ENCODE results near the gene GHR. TPM values are rescaled to one million over a fixed set of nuclear protein-coding genes. Genes with fewer than 3 reads are reported as not detected.

GHR gene
- total RNA-seq, 3 donors from 2014 or later (not counting 1 experiment from before 2014, with no cell fraction given) = not detected

GRCh38 chr5:42566652-42567295, 143.5 kb downstream of the GHR start:
- intact Hi-C loops (cut with micrococcal nuclease) = no loop called here
- Histone ChIP-seq H3K4me1 (ENCODE audit: control insufficient read depth, insufficient read depth, low read length) (no peaks in the 10 kb centered on the region), H3K36me3 (ENCODE audit: control insufficient read depth, insufficient read depth, low read length) (no peaks in the 10 kb centered on the region), H3K27ac (ENCODE audit: low read length) (no peak overlapping the region), H3K9me3 (ENCODE audit: control insufficient read depth, insufficient read depth, low read length) (no peaks in the 10 kb centered on the region), H3K27me3 (ENCODE audit: control insufficient read depth, insufficient read depth, low read length) (no peaks in the 10 kb centered on the region), H3K4me3 (ENCODE audit: low read length) (no peak overlapping the region)
- no peak overlapping the region for H3K4me3 Mint-ChIP-seq
- H3K27me3 Mint-ChIP-seq (ENCODE audit: low read depth in 2 of 2) = peaks cover 0 to 19% of the 10 kb centered on the region in 2 donors
- H3K36me3 Mint-ChIP-seq = no peaks in the 10 kb centered on the region
- no peak for ATAC-seq
- DNase-seq = no peak
- TF ChIP-seq CTCF (IDR thresholded peaks at IDR 0.05) = no peak
- H3K4me1 Mint-ChIP-seq = no peaks in the 10 kb centered on the region
- no peak overlapping the region for H3K27ac Mint-ChIP-seq
- 89% methylated on average over 3 of the region's 5 CpGs for WGBS (ENCODE audit: insufficient coverage)
- no peaks in the 10 kb centered on the region for H3K9me3 Mint-ChIP-seq

- Mint-ChIP-seq H3K27me3 (ENCODE audit: low read depth in 2 of 2) (peaks cover 10 to 38% of the 10 kb centered on the region in 2 donors), H3K36me3 (no peaks in the 10 kb centered on the region), H3K4me3 (no peak overlapping the region), H3K9me3 (no peaks in the 10 kb centered on the region), H3K27ac (no peak overlapping the region), H3K4me1 (no peaks in the 10 kb centered on the region)
- WGBS (ENCODE audit: insufficient coverage) = 77% methylated on average over 1 of the region's 2 CpGs
- H3K4me3 ChIP-seq (ENCODE audit: low read length) = no peak overlapping the region
- DNase-seq = no peak
- TF ChIP-seq CTCF (IDR thresholded peaks at IDR 0.05) = no peak
- no peaks in the 10 kb centered on the region for H3K36me3 ChIP-seq (ENCODE audit: control insufficient read depth, insufficient read depth, low read length)
- H3K9me3 ChIP-seq (ENCODE audit: control insufficient read depth, insufficient read depth, low read length) = no peaks in the 10 kb centered on the region
- no peaks in the 10 kb centered on the region for H3K27me3 ChIP-seq (ENCODE audit: control insufficient read depth, insufficient read depth, low read length)
- H3K27ac ChIP-seq (ENCODE audit: low read length) = no peak overlapping the region
- intact Hi-C loops (cut with micrococcal nuclease) = no loop called here
- no peak for ATAC-seq
- H3K4me1 ChIP-seq (ENCODE audit: control insufficient read depth, insufficient read depth, low read length) = no peaks in the 10 kb centered on the region
These were observed 146.1 kb downstream of the GHR start for GRCh38 chr5:42569325-42569724.

GRCh38 chr5:42569953-42570548, 146.8 kb downstream of the GHR start:
- H3K36me3 ChIP-seq (ENCODE audit: control insufficient read depth, insufficient read depth, low read length) = no peaks in the 10 kb centered on the region
- H3K4me3 Mint-ChIP-seq = no peak overlapping the region
- H3K4me1 Mint-ChIP-seq = no peaks in the 10 kb centered on the region
- TF ChIP-seq CTCF (IDR thresholded peaks at IDR 0.05) = no peak
- 100% methylated on average over 1 of the region's 1 CpG for WGBS (ENCODE audit: insufficient coverage)
- no peak overlapping the region for H3K4me3 ChIP-seq (ENCODE audit: low read length)
- no peaks in the 10 kb centered on the region for H3K9me3 ChIP-seq (ENCODE audit: control insufficient read depth, insufficient read depth, low read length)
- H3K27me3 Mint-ChIP-seq (ENCODE audit: low read depth in 2 of 2) = peaks cover 10 to 42% of the 10 kb centered on the region in 2 donors
- no peak for ATAC-seq
- no peaks in the 10 kb centered on the region for H3K4me1 ChIP-seq (ENCODE audit: control insufficient read depth, insufficient read depth, low read length)
- H3K9me3 Mint-ChIP-seq = no peaks in the 10 kb centered on the region
- H3K36me3 Mint-ChIP-seq = no peaks in the 10 kb centered on the region
- H3K27me3 ChIP-seq (ENCODE audit: control insufficient read depth, insufficient read depth, low read length) = no peaks in the 10 kb centered on the region
- no peak overlapping the region for H3K27ac ChIP-seq (ENCODE audit: low read length)
- intact Hi-C loops (cut with micrococcal nuclease) = no loop called here
- no peak overlapping the region for H3K27ac Mint-ChIP-seq
- DNase-seq = no peak
